ENCODE data around the gene MKS1. TPM values are rescaled to one million over a fixed set of nuclear protein-coding genes. Genes with fewer than 3 reads are reported as not detected.

The MKS1 gene
- total and polyA plus RNA-seq, 2 donors (not counting 1 experiment from before 2014, with no cell fraction given) = 8.7 to 17.8 TPM

DNA sequence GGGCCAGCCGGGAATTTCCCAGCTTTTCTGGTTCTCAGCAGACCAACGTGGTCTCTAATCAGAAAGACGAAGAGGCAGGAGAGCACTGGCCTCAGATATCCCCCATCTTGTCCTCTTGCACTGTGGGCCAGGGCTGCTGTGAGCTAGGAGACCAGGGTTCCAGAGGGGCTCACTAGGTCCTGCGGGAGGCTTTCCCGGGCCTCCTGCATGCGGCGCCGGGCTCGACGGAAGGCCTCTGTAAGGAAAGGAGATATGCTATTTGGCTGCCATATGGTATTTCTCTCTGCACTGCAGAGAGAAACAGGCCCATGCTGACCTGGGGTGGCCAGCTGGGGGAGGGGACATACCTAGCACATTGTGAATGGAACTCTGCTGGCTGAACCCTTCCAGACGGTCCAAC, 13.1 kb downstream of the MKS1 start:
- Histone ChIP-seq H4K20me1 (ENCODE audit: control insufficient read depth, extremely low read depth, insufficient read depth, low read length) (no peaks in the 10 kb centered on the region), H3K27me3 (ENCODE audit: control insufficient read depth, insufficient read depth, low read length) (no peaks in the 10 kb centered on the region), H3K79me2 (ENCODE audit: control insufficient read depth, insufficient read depth, low read length) (no peaks in the 10 kb centered on the region), H3K4me2 (ENCODE audit: extremely low read depth, insufficient read depth, low read length) (no peak overlapping the region), H3K4me3 (replicated peaks in 1 of 4; ENCODE audit: control extremely low read depth in 1 of 4, insufficient read depth in 1 of 4, low read depth in 3 of 4, low read length in 4 of 4) (no peak overlapping the region), H2AFZ (ENCODE audit: low read length) (no peak overlapping the region), H3K9ac (ENCODE audit: insufficient read depth, low read length) (no peak overlapping the region), H3K36me3 (ENCODE audit: control insufficient read depth, insufficient read depth, low read length) (peaks cover 3% of the 10 kb centered on the region), H3K9me3 (ENCODE audit: control insufficient read depth, insufficient read depth, low read depth, low read length) (no peaks in the 10 kb centered on the region), H3K4me1 (ENCODE audit: control insufficient read depth, extremely low read depth, insufficient read depth, low read length) (no peaks in the 10 kb centered on the region), H3K27ac (ENCODE audit: insufficient read depth, low read length) (no peak overlapping the region)
- TF ChIP-seq CTCF (conservative IDR thresholded peaks at IDR 0.05 in 1 of 2, IDR thresholded peaks at IDR 0.05 in 1 of 2; ENCODE audit: low read depth in 1 of 2, low read length in 2 of 2) (no peak), EZH2 (IDR thresholded peaks at IDR 0.05; ENCODE audit: low read length, missing control alignments) (no peak)
- no peak for DNase-seq (ENCODE audit: low read depth in 2 of 2)

GRCh38 chr17:58204796-58205195, 14.3 kb downstream of the MKS1 start:
- H3K9me3 ChIP-seq (ENCODE audit: control insufficient read depth, insufficient read depth, low read depth, low read length) = no peaks in the 10 kb centered on the region
- H2AFZ ChIP-seq (ENCODE audit: low read length) = no peak overlapping the region
- TF ChIP-seq CTCF (conservative IDR thresholded peaks at IDR 0.05 in 1 of 2, IDR thresholded peaks at IDR 0.05 in 1 of 2; ENCODE audit: low read depth in 1 of 2, low read length in 2 of 2) (no peak), EZH2 (IDR thresholded peaks at IDR 0.05; ENCODE audit: low read length, missing control alignments) (no peak)
- no peak overlapping the region for H3K4me2 ChIP-seq (ENCODE audit: extremely low read depth, insufficient read depth, low read length)
- H3K4me1 ChIP-seq (ENCODE audit: control insufficient read depth, extremely low read depth, insufficient read depth, low read length) = no peaks in the 10 kb centered on the region
- H3K9ac ChIP-seq (ENCODE audit: insufficient read depth, low read length) = no peak overlapping the region
- no peak overlapping the region for H3K4me3 ChIP-seq (replicated peaks in 1 of 4; ENCODE audit: control extremely low read depth in 1 of 4, insufficient read depth in 1 of 4, low read depth in 3 of 4, low read length in 4 of 4)
- no peak overlapping the region for H3K27ac ChIP-seq (ENCODE audit: insufficient read depth, low read length)
- H4K20me1 ChIP-seq (ENCODE audit: control insufficient read depth, extremely low read depth, insufficient read depth, low read length) = no peaks in the 10 kb centered on the region
- no peaks in the 10 kb centered on the region for H3K27me3 ChIP-seq (ENCODE audit: control insufficient read depth, insufficient read depth, low read length)
- DNase-seq (ENCODE audit: low read depth in 2 of 2) = peak in 1 of 2 donors; percentile 21
- no peaks in the 10 kb centered on the region for H3K79me2 ChIP-seq (ENCODE audit: control insufficient read depth, insufficient read depth, low read length)
- H3K36me3 ChIP-seq (ENCODE audit: control insufficient read depth, insufficient read depth, low read length) = peaks cover 3% of the 10 kb centered on the region

GRCh38 chr17:58202859-58203258, 16.2 kb downstream of the MKS1 start:
- no peaks in the 10 kb centered on the region for H3K9me3 ChIP-seq (ENCODE audit: control insufficient read depth, insufficient read depth, low read depth, low read length)
- H4K20me1 ChIP-seq (ENCODE audit: control insufficient read depth, extremely low read depth, insufficient read depth, low read length) = no peaks in the 10 kb centered on the region
- H2AFZ ChIP-seq (ENCODE audit: low read length) = no peak overlapping the region
- no peak overlapping the region for H3K27ac ChIP-seq (ENCODE audit: insufficient read depth, low read length)
- TF ChIP-seq CTCF (conservative IDR thresholded peaks at IDR 0.05 in 1 of 2, IDR thresholded peaks at IDR 0.05 in 1 of 2; ENCODE audit: low read depth in 1 of 2, low read length in 2 of 2) = no peak
- TF ChIP-seq EZH2 (IDR thresholded peaks at IDR 0.05; ENCODE audit: low read length, missing control alignments) = no peak
- no peak for DNase-seq (ENCODE audit: low read depth in 2 of 2)
- no peak overlapping the region for H3K4me3 ChIP-seq (replicated peaks in 1 of 4; ENCODE audit: control extremely low read depth in 1 of 4, insufficient read depth in 1 of 4, low read depth in 3 of 4, low read length in 4 of 4)
- H3K27me3 ChIP-seq (ENCODE audit: control insufficient read depth, insufficient read depth, low read length) = no peaks in the 10 kb centered on the region
- no peak overlapping the region for H3K4me2 ChIP-seq (ENCODE audit: extremely low read depth, insufficient read depth, low read length)
- H3K36me3 ChIP-seq (ENCODE audit: control insufficient read depth, insufficient read depth, low read length) = peaks cover 3% of the 10 kb centered on the region
- no peak overlapping the region for H3K9ac ChIP-seq (ENCODE audit: insufficient read depth, low read length)
- no peaks in the 10 kb centered on the region for H3K4me1 ChIP-seq (ENCODE audit: control insufficient read depth, extremely low read depth, insufficient read depth, low read length)
- H3K79me2 ChIP-seq (ENCODE audit: control insufficient read depth, insufficient read depth, low read length) = no peaks in the 10 kb centered on the region
